Gastrocnemius medialis (tissue), 4 donors: ENCODE measurements around the gene UBXN2A.

ENCODE experiments used
- CTCF ChIP-seq, 5 experiments: fragments of 450-650 bp in 3 of 5; fragments of 200-600 bp in 2 of 5; sonication (generic) in 2 of 5; IDR thresholded peaks in 4 of 5; conservative IDR thresholded peaks in 1 of 5; 1 replicate in 4 of 5; 2 replicates in 1 of 5; pipeline ENCODE4 v1.5.1; 2016 to 2019; ENCODE audit warnings: antibody characterized with exemption in 5 of 5, mild to moderate bottlenecking in 3 of 5, moderate library complexity in 3 of 5
- POLR2A ChIP-seq, 2 donors: fragments of 450-650 bp; IDR thresholded peaks; one replicate each; pipeline ENCODE4 v1.6.1; 2017; ENCODE audit warnings: antibody characterized with exemption in 2 of 2, mild to moderate bottlenecking in 2 of 2, moderate library complexity in 2 of 2

GRCh38 chr2:23953625-23954024, 13.4 kb downstream of the UBXN2A start:
- TF ChIP-seq CTCF (IDR thresholded peaks at IDR 0.05 in 4 of 5, conservative IDR thresholded peaks at IDR 0.05 in 1 of 5) (no peak), POLR2A (IDR thresholded peaks at IDR 0.05) (no peak)
